Subcutaneous adipose tissue (tissue), 4 donors: ENCODE measurements around the gene HOXA4. TPM values are rescaled to one million over a fixed set of nuclear protein-coding genes. Genes with fewer than 3 reads are reported as not detected.

Experiments
- CTCF ChIP-seq: fragments of 450-650 bp; IDR thresholded peaks from one replicate; pipeline ENCODE4 v1.5.1; 2016; ENCODE audit warnings: low read depth, mild to moderate bottlenecking, control low read depth, antibody characterized with exemption, moderate library complexity
- total RNA-seq, 4 donors: library from RNA; depleted of rRNA; stranded (reverse); fragments of >200 nt; gene quantifications; one replicate each; pipeline ENCODE4 v1.1.0, GENCODE V29; 2016

The HOXA4 gene
- total RNA-seq, 4 donors from 2014 or later, result 1.2 to 2.4 (median 1.5) TPM; not detected in 1

GRCh38 chr7:27108390-27109127 is 22.0 kb downstream of the HOXA4 start:
- no peak for TF ChIP-seq CTCF

DNA sequence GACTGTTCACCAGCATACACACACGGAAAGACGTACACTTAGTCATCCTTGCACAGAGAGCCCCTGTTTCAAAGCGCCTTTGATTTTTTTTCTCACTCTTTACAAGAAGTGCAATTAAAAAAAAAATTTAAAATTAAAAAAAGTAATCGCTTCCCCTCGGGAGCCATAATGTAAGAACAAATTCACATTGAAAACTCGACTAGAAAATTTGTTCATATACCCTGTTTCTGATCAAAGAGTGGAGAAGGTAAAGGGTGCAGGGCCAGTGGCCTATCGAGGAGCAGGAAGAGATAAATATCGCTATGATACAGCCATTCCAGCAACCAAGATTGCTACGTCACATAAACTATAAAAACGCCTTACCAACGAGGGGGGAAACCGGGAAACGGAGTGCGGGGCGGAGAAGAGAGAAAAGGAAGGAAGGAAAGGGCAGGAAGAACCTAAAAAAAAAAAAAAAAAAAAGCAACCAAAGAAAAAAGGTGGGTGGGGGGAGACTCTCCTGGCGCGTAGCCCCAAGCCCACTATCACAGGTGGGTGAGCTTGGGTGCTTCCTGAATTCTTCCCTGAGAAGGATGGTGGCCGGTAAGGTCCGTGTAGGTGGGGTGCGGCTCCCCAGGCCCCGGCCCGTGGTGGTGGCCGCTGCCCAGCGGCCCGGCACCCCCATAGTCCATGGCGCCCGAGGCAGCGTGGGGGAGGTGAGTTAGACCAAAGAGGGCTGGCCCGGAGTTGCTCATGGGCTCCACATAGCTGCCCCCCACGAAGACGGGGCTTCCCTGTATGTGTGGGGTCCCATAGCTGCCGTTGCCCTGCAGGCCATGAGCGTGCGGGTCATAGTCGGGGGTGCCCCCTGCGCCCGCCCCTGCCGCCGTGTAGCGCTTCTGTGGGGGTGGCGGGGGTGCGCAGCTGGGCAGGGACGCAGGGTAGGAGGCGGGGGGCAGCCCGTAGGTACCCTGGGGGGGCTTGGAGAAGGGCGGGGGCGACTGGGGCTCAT is 22.9 kb downstream of the HOXA4 start:
- TF ChIP-seq CTCF, result no peak

- TF ChIP-seq CTCF, result no peak
These were observed 23.7 kb downstream of the HOXA4 start for GRCh38 chr7:27106901-27107240.

DNA sequence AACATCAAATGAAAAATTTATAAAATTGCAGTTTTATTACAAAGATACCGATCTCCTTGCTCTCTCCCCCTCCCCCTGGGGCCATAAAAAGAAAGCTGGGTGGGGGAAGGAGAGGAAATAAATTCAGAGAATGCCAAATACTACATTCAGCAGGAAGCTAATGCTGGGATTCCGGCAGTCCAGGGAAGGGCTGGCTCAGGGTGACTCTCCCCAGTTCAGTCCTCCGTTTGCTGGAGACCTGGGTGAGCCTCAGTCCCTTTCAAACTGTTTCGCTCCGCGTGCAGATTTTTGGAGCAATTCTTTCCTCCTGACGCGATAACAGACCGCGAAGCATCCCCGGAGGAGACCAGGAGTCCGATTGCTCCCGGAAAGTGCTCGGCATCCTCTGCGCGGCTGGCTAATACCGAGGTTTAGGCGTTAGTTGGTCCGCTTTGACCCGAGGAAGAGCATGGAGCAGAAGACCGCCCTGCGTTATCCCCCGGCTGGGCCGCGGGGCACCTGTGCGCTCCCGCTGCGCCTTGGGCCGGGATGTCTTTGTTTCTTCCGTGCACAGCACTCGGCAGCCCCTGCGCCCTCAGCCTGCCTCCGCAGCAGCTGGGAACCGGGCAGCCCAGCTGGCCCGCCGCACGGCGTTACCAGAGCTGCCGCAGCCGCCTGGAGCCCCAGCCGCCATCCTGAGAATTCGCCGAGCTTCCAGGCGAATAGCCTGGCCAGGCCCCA is 24.2 kb downstream of the HOXA4 start:
- no peak for TF ChIP-seq CTCF

DNA sequence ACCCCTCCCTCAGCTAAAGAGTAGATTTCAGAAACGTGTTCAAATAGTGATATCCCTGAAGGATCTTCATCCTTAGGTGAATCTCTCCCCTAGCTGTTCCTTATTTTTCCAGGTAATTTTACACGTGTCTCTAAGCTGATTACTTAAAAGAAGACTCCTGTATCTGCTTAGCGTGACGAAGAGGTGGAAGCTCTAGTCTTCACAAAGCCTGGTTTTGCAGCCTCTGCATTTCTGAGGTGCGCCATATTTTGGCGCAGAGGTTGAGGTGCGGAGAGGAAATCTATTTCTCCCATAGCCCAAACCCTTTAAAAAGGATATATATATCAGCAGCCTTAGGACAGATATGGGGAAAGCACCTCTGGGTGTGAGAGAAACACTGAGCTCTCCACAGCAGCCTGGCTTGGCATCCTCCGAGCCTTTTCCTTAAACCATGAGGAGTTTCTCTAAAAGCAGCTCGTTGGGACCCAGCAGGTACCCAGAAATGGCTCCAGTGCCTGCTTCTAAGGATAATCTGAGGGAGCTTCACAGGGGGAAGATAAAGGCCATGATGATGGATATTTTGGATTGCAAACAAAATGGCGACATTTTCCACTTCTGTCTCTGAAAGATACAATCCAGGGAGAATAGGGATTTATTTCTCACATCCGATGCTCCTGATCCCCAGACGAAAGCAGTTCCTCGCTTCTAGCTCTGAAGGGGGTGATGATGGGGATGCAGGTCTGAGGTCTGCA is 25.1 kb downstream of the HOXA4 start:
- TF ChIP-seq CTCF, result no peak

DNA sequence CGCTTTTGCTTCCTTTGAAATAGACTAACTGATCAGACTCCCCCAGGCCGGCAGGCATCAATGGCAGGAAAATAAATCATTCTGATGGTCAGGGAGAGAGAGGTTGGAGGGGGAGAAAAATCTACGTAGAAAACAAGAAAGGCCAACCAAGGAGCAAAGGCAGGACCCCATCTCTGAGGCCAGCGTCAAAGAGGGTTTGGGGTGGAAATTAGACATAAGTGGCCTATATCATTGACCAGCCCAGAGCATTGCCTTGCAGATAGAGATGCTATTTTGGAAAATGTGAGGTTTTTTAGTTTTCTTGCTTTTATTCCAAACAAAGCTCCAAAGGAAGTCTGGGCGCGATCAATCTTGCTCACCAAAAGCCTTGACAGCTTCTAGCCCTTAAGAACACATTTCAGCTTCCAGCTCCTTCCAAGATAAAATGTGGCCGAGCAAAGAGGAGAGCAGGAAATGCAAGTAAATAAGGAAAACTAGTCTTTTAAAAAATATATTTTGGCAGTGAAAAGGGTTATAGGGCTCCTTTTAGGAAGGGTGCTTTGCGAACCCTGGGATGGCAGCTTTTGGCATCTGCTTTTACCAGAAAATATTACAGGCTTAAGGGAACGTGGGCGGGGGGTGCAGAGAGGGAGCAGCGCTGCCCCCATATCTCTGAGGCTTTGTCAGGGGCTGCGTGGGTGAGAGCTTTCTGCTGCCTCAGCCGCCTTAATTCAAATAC is 26.1 kb downstream of the HOXA4 start:
- no peak for TF ChIP-seq CTCF
